ENCODE measurements around the gene ALDH1L1. TPM values are rescaled to one million over a fixed set of nuclear protein-coding genes. Genes with fewer than 3 reads are reported as not detected.

ALDH1L1 gene
- total RNA-seq, 1 donor = under 0.01 TPM

DNA sequence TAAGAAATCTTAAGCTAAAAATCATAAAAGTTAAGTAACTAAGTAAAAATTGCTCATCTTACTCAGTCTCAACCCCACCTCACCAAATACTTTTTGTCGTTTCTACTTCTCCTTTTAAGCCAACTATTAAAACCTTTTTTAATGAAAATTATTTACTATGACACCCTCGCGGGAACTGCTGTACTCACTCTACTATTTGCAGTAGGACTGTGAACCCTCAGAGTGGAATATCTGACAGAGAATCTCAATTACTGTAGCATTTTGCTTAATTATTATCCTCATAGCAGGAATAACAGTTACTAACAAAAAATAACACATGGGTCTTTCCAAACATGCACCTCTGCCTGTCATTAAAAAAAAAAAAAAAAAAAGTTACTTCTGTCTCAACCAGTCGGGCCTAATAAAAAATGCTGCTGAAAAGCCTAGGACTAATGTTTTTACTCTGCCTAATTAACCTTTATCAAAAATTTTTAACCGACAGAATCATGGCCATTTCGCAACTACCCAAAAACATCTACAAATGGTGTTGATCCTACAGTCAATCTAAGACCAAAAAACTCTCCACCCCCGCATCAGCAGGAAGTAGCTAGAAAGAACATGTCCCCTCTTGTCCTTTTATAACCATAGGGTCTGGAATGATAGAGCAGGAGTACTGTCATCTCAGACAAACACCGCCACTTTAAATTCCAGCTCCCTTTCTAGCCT lies 10.2 kb downstream of the ALDH1L1 start:
- no peaks in the 10 kb centered on the region for H3K36me3 ChIP-seq (ENCODE audit: insufficient read depth, low read length)
- no peaks in the 10 kb centered on the region for H3K4me1 ChIP-seq (ENCODE audit: insufficient read depth, low read length)

DNA sequence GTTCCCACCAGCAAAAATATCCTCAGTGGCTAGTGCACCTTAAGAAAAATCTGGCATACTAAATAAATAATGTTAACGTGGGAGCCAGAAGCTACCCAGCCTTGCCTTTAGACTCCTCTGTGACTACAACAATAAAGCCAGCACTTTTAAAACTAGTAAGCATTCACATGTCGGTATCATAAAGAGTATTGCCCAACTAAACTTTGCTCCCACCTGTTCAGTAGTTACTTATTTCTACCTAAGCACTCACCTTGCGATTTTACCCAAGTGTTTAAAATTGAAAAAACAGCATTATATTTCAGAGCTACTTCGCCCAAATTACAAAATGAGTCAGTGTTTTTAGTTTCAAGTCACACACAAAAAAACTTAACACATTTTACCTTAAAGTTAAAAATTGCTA lies 12.8 kb downstream of the ALDH1L1 start:
- Histone ChIP-seq H3K27me3 (ENCODE audit: insufficient read depth, low read length) (peaks cover 54% of the 10 kb centered on the region), H3K79me2 (ENCODE audit: insufficient read depth, low read length) (no peaks in the 10 kb centered on the region)

More for the DNA sequence above, 10.2 kb downstream of the ALDH1L1 start:
- H3K27me3 ChIP-seq (ENCODE audit: insufficient read depth, low read length) = peaks cover 62% of the 10 kb centered on the region
- DNase-seq (ENCODE audit: insufficient read length, low spot score, missing footprints) = no peak
- no peaks in the 10 kb centered on the region for H3K9me3 ChIP-seq (ENCODE audit: low read depth, low read length)
- H2AFZ ChIP-seq (ENCODE audit: low read length) = no peak overlapping the region
- TF ChIP-seq, protein P1, sequence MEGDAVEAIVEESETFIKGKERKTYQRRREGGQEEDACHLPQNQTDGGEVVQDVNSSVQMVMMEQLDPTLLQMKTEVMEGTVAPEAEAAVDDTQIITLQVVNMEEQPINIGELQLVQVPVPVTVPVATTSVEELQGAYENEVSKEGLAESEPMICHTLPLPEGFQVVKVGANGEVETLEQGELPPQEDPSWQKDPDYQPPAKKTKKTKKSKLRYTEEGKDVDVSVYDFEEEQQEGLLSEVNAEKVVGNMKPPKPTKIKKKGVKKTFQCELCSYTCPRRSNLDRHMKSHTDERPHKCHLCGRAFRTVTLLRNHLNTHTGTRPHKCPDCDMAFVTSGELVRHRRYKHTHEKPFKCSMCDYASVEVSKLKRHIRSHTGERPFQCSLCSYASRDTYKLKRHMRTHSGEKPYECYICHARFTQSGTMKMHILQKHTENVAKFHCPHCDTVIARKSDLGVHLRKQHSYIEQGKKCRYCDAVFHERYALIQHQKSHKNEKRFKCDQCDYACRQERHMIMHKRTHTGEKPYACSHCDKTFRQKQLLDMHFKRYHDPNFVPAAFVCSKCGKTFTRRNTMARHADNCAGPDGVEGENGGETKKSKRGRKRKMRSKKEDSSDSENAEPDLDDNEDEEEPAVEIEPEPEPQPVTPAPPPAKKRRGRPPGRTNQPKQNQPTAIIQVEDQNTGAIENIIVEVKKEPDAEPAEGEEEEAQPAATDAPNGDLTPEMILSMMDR (IDR thresholded peaks at IDR 0.05; ENCODE audit: extremely low read depth, low read depth, low read length) = no peak
- H3K79me2 ChIP-seq (ENCODE audit: insufficient read depth, low read length) = no peaks in the 10 kb centered on the region
- no peaks in the 10 kb centered on the region for H4K20me1 ChIP-seq (ENCODE audit: insufficient read depth, low read length)
- no peak overlapping the region for H3K4me3 ChIP-seq (ENCODE audit: insufficient read depth, low read length)
- no peak overlapping the region for H3K27ac ChIP-seq (ENCODE audit: low read depth, low read length)
- H3K4me2 ChIP-seq (ENCODE audit: insufficient read depth, low read length) = no peak overlapping the region

DNA sequence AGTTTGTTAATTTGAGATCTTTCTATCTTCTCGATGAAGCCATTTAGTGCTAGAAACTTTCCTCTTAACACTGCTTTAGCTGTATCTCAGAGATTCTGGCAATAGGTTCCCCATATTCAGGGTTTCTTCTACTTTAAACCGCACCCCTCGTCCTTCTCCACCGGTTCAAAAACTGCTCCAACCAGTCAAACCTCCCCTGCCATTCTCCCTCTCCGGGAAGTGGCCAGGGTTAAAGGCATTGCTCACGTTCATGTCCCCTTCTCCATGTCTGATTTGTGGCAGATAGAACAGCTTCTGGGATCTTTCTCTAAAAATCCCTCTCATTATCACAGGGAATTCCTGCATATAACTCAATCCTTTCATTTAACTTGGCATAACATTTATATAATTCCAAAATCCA lies 14.4 kb downstream of the ALDH1L1 start:
- H3K4me3 ChIP-seq (ENCODE audit: insufficient read depth, low read length) = no peak overlapping the region
- no peaks in the 10 kb centered on the region for H3K9me3 ChIP-seq (ENCODE audit: low read depth, low read length)
- H3K36me3 ChIP-seq (ENCODE audit: insufficient read depth, low read length) = no peaks in the 10 kb centered on the region
- H3K79me2 ChIP-seq (ENCODE audit: insufficient read depth, low read length) = no peaks in the 10 kb centered on the region
- no peaks in the 10 kb centered on the region for H4K20me1 ChIP-seq (ENCODE audit: insufficient read depth, low read length)
- H3K4me1 ChIP-seq (ENCODE audit: insufficient read depth, low read length) = no peaks in the 10 kb centered on the region
- H3K4me2 ChIP-seq (ENCODE audit: insufficient read depth, low read length) = no peak overlapping the region
- TF ChIP-seq, protein P1 (IDR thresholded peaks at IDR 0.05; ENCODE audit: extremely low read depth, low read depth, low read length) = no peak
- DNase-seq (ENCODE audit: insufficient read length, low spot score, missing footprints) = no peak
- H3K27ac ChIP-seq (ENCODE audit: low read depth, low read length) = no peak overlapping the region
- H2AFZ ChIP-seq (ENCODE audit: low read length) = no peak overlapping the region
- H3K27me3 ChIP-seq (ENCODE audit: insufficient read depth, low read length) = peaks cover 58% of the 10 kb centered on the region

More for the DNA sequence above, 12.8 kb downstream of the ALDH1L1 start:
- Histone ChIP-seq H2AFZ (ENCODE audit: low read length) (no peak overlapping the region), H3K4me2 (ENCODE audit: insufficient read depth, low read length) (no peak overlapping the region), H3K4me3 (ENCODE audit: insufficient read depth, low read length) (no peak overlapping the region), H4K20me1 (ENCODE audit: insufficient read depth, low read length) (no peaks in the 10 kb centered on the region), H3K9me3 (ENCODE audit: low read depth, low read length) (no peaks in the 10 kb centered on the region), H3K4me1 (ENCODE audit: insufficient read depth, low read length) (no peaks in the 10 kb centered on the region), H3K36me3 (ENCODE audit: insufficient read depth, low read length) (no peaks in the 10 kb centered on the region), H3K27ac (ENCODE audit: low read depth, low read length) (no peak overlapping the region)
- DNase-seq (ENCODE audit: insufficient read length, low spot score, missing footprints) = no peak
- TF ChIP-seq, protein P1 (IDR thresholded peaks at IDR 0.05; ENCODE audit: extremely low read depth, low read depth, low read length) = no peak

DNA sequence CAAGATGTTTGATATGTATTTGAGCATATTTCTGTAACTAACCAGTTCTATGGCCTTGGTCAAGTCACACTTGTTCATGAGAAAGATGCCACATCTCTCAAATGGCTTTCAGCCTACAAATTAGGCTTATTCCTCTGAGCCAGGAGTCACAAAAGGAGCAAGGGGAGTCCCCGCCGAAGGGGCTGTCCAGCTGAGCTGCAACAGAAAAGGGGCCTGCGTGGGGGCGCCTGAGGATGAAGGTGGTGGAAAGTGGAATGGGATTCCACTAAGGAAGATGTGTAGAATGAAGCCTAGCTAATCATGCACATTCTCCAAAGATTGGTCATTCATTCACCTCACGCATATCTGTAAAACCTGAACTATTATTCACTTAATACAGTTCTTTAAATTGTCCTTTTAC lies 19.1 kb downstream of the ALDH1L1 start:
- Histone ChIP-seq H3K4me3 (ENCODE audit: insufficient read depth, low read length) (no peak overlapping the region), H3K27me3 (ENCODE audit: insufficient read depth, low read length) (peaks cover 36% of the 10 kb centered on the region), H4K20me1 (ENCODE audit: insufficient read depth, low read length) (no peaks in the 10 kb centered on the region), H3K36me3 (ENCODE audit: insufficient read depth, low read length) (no peaks in the 10 kb centered on the region), H3K9me3 (ENCODE audit: low read depth, low read length) (no peaks in the 10 kb centered on the region), H2AFZ (ENCODE audit: low read length) (no peak overlapping the region), H3K4me1 (ENCODE audit: insufficient read depth, low read length) (no peaks in the 10 kb centered on the region), H3K27ac (ENCODE audit: low read depth, low read length) (no peak overlapping the region), H3K79me2 (ENCODE audit: insufficient read depth, low read length) (no peaks in the 10 kb centered on the region), H3K4me2 (ENCODE audit: insufficient read depth, low read length) (no peak overlapping the region)
- TF ChIP-seq, protein P1 (IDR thresholded peaks at IDR 0.05; ENCODE audit: extremely low read depth, low read depth, low read length) = no peak
- DNase-seq (ENCODE audit: insufficient read length, low spot score, missing footprints) = no peak
